ENCODE results near the gene SLC39A13. TPM values are rescaled to one million over a fixed set of nuclear protein-coding genes. Genes with fewer than 3 reads are reported as not detected.

The SLC39A13 gene
- total RNA-seq, 1 donor from 2014 or later: 18.2 TPM

Other genes with a start within 250 kb of the SLC39A13 start
- 99.7 and 105 TPM in 2 replicates for gene ARFGAP2, start 231.7 kb upstream of the SLC39A13 start, total RNA-seq
- 63.2 and 97.1 TPM in 2 replicates for gene PACSIN3, start 222.2 kb upstream of the SLC39A13 start, total RNA-seq
- 31.5 and 39.0 TPM in 2 replicates for gene DDB2, start 193.6 kb upstream of the SLC39A13 start, total RNA-seq
- 8.4 and 13.1 TPM in 2 replicates for gene ACP2, start 159.8 kb upstream of the SLC39A13 start, total RNA-seq
- gene NR1H3, start 150.6 kb upstream of the SLC39A13 start, total RNA-seq: 9.5 and 10.1 TPM in 2 replicates
- 8.4 and 9.0 TPM in 2 replicates for gene MADD, start 138.5 kb upstream of the SLC39A13 start, total RNA-seq
- under 0.01 TPM in 1 of 2 replicates, not detected in the other for gene MYBPC3, start 55.9 kb upstream of the SLC39A13 start, total RNA-seq
- not detected in 2 replicates for gene SPI1, start 30.0 kb upstream of the SLC39A13 start, total RNA-seq
- 141 and 143 TPM in 2 replicates for gene PSMC3, start 17.8 kb downstream of the SLC39A13 start, total RNA-seq
- 0.26 and 0.64 TPM in 2 replicates for gene RAPSN, start 40.5 kb downstream of the SLC39A13 start, total RNA-seq
- 63.4 and 94.2 TPM in 2 replicates for gene CELF1, start 144.5 kb downstream of the SLC39A13 start, total RNA-seq
- gene PTPMT1, start 157.0 kb downstream of the SLC39A13 start, total RNA-seq: 124 and 147 TPM in 2 replicates
- gene KBTBD4, start 170.4 kb downstream of the SLC39A13 start, total RNA-seq: 11.6 and 14.7 TPM in 2 replicates
- gene NDUFS3, start 170.5 kb downstream of the SLC39A13 start, total RNA-seq: 57.7 and 67.7 TPM in 2 replicates
- gene FAM180B, start 178.1 kb downstream of the SLC39A13 start, total RNA-seq: not detected in 2 replicates
- gene C1QTNF4, start 185.8 kb downstream of the SLC39A13 start, total RNA-seq: 0.13 and 0.26 TPM in 2 replicates
- gene MTCH2, start 234.0 kb downstream of the SLC39A13 start, total RNA-seq: 80.3 and 130 TPM in 2 replicates